ENCODE data around the gene ALG1L2.
"Not testable (repeated sequence)": the region's sequence is repeated elsewhere in the genome, so short reads cannot be mapped to it uniquely, and the experiment has no call there.

DNA sequence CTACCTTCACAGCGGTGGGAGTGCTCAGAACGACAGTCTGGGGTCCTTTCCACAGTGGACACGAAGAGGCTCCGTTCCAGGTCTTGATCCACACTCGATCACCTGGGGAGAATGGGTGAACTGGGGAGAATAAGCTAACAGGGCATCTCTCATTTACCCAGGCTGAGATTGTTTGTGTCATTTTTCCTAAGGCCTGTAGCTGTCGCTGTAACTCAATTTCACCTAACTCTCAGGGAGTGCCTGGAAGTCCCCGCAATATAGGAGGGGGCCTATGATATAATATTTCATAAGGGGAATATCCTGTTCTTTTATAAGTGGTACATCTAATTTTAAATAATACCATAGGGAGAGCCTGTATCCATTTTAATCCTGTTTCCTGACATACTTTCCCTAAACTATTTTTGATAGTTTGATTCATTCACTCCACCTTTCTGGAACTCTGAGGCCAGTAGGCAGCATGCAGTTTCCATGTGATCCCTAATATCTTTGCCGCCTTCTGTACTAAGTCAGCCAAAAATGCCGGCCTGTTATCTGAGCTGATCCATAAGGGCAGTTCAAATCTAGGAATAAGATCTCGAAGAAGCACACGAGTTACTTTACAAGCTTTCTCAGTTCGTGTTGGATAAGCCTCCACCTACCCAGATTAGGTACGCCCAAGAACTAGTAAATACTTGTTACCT is 62.2 kb downstream of the ALG1L2 start:
- TF ChIP-seq, protein P1, sequence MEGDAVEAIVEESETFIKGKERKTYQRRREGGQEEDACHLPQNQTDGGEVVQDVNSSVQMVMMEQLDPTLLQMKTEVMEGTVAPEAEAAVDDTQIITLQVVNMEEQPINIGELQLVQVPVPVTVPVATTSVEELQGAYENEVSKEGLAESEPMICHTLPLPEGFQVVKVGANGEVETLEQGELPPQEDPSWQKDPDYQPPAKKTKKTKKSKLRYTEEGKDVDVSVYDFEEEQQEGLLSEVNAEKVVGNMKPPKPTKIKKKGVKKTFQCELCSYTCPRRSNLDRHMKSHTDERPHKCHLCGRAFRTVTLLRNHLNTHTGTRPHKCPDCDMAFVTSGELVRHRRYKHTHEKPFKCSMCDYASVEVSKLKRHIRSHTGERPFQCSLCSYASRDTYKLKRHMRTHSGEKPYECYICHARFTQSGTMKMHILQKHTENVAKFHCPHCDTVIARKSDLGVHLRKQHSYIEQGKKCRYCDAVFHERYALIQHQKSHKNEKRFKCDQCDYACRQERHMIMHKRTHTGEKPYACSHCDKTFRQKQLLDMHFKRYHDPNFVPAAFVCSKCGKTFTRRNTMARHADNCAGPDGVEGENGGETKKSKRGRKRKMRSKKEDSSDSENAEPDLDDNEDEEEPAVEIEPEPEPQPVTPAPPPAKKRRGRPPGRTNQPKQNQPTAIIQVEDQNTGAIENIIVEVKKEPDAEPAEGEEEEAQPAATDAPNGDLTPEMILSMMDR (conservative IDR thresholded peaks at IDR 0.05) = peak; percentile 61; the same call in 1 of the 2 replicates
- TF ChIP-seq EZH2 (IDR thresholded peaks at IDR 0.05; ENCODE audit: low read depth) = not testable (repeated sequence)

Measured in PC-9 (cell line).